LNCAP (cell line): ENCODE data around the gene DUSP2.
A peak's percentile ranks its signal among the peaks of the same experiment; 100 is the strongest.

ENCODE experiments used
- TF ChIP-seq, protein P1 (sequence below): fragments of 450-650 bp; IDR thresholded peaks from 2 replicates; pipeline ENCODE4 v1.5.1; 2017; ENCODE audit warnings: mild to moderate bottlenecking

Gene DUSP2

DNA sequence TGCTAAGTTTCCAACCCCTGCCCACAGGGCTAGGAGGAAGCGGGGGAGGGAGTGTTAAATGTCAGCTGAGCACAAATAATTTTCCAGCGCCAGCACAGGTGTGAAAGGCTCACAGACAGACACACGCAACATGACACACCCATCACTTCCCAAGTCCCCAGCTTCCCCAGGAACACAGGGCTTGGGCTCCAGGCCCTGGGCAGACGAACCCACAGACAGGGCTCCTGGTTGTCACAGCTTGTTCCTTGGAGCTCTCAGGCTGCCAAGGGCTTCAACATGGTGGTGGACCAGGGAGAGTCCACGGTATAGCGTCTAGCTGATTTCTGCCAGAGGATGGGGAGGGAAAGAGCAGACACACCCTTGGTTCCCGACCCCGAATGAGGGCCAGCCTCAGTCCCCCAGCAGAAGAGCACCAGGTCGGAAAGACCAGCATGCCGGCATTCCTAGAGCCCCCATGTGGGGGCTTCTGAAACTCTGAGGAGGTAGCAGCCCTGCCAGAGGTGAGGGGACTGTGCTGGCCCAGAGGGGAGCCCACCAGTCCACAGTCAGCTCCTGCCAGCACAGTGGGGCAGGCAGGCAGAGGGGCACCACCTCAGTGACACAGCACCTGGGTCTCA lies 1.9 kb downstream of the DUSP2 start:
- TF ChIP-seq, protein P1, sequence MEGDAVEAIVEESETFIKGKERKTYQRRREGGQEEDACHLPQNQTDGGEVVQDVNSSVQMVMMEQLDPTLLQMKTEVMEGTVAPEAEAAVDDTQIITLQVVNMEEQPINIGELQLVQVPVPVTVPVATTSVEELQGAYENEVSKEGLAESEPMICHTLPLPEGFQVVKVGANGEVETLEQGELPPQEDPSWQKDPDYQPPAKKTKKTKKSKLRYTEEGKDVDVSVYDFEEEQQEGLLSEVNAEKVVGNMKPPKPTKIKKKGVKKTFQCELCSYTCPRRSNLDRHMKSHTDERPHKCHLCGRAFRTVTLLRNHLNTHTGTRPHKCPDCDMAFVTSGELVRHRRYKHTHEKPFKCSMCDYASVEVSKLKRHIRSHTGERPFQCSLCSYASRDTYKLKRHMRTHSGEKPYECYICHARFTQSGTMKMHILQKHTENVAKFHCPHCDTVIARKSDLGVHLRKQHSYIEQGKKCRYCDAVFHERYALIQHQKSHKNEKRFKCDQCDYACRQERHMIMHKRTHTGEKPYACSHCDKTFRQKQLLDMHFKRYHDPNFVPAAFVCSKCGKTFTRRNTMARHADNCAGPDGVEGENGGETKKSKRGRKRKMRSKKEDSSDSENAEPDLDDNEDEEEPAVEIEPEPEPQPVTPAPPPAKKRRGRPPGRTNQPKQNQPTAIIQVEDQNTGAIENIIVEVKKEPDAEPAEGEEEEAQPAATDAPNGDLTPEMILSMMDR, result no peak

GRCh38 chr2:96142217-96143113 lies 2.8 kb downstream of the DUSP2 start:
- TF ChIP-seq, protein P1, result no peak

DNA sequence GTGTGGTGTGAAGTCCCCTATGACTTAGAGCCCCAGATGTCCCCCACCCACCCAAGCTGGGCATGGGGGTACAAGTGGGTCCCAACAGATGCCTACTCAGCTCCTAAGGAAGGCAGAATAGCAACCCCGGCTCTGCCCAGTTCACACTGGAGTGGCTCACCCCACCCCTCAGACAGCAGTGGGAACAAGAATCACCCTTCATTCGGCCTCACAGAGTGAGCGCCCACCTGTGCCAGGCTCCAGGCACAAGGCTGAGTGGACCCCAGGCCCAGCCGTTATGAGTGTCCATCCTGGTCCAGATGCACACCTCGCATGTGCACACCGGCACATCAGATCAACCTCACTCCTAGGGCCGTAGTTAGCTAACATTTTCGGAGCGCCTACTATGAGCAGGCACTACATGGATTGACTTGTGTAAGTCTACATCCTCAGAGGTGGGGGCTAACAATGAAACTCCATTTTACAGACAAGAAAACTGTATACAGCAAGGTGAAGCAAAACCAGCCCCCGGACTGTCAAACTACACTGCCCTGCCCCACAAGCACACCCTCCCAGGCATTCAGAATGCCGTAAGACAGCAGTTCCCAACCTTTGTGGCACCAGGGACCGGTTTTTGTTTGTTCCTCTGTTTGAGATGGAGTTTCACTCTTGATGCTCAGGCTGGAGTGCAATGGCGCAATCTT lies 4.2 kb downstream of the DUSP2 start:
- TF ChIP-seq, protein P1, result no peak

GRCh38 chr2:96139181-96139758 lies 6.0 kb downstream of the DUSP2 start:
- TF ChIP-seq, protein P1, result no peak

GRCh38 chr2:96138179-96139145 lies 6.8 kb downstream of the DUSP2 start, which contains the start of gene ASTL:
ASTL (minus strand) TSS chr2:96138502; CDS start chr2:96138436, 66 bp downstream.
- TF ChIP-seq, protein P1, result peak; percentile 46; the same call in 1 of the 2 replicates

GRCh38 chr2:96137321-96138178 lies 7.7 kb downstream of the DUSP2 start:
- TF ChIP-seq, protein P1, result no peak
